ENCODE data around the gene MRGPRF.

MRGPRF gene

GRCh38 chr11:69053169-69053477 lies 40.1 kb upstream of the MRGPRF start:
- no peak for TF ChIP-seq GLIS1 (tag by site-specific recombination; IDR thresholded peaks at IDR 0.05)
- no peak for TF ChIP-seq ZNF791 (tag by site-specific recombination; IDR thresholded peaks at IDR 0.05)
- TF ChIP-seq SALL2 (tag by site-specific recombination; IDR thresholded peaks at IDR 0.05; ENCODE audit: borderline replicate concordance) = no peak
- no peak for TF ChIP-seq KLF8 (tag by site-specific recombination; IDR thresholded peaks at IDR 0.05)
- ChIA-PET CTCF (no interaction called here), POLR2A (no interaction called here)
- no peak overlapping the region for H3K4me3 ChIP-seq (ENCODE audit: low read depth, low read length)
- H3K36me3 ChIP-seq (ENCODE audit: control insufficient read depth in 2 of 2, insufficient read depth in 1 of 2, low read length in 2 of 2) = peaks cover 0 to 34% of the 10 kb centered on the region in 2 experiments; a peak in 1 of 3 replicates
- H3K4me1 ChIP-seq (ENCODE audit: control insufficient read depth, insufficient read depth, low read length) = no peaks in the 10 kb centered on the region
- no peak overlapping the region for H3K27ac ChIP-seq (ENCODE audit: extremely low read depth, low read depth, low read length)
- H3K9me3 ChIP-seq (ENCODE audit: control insufficient read depth, insufficient read depth, low read depth, low read length) = no peaks in the 10 kb centered on the region

- H3K27ac ChIP-seq (ENCODE audit: extremely low read depth, low read depth, low read length) = no peak overlapping the region
- no peak for TF ChIP-seq KLF9 (tag by site-specific recombination; IDR thresholded peaks at IDR 0.05; ENCODE audit: low read depth)
- no peak for TF ChIP-seq PRDM1 (tag by site-specific recombination; IDR thresholded peaks at IDR 0.05)
- TF ChIP-seq PRDM10 (tag by site-specific recombination; IDR thresholded peaks at IDR 0.05) = no peak
- TF ChIP-seq ZBTB48 (tag by site-specific recombination; IDR thresholded peaks at IDR 0.05) = no peak
- TF ChIP-seq TRIM28 (IDR thresholded peaks at IDR 0.05; ENCODE audit: borderline replicate concordance, low read length) = no peak
- no peak for TF ChIP-seq ZNF211 (tag by site-specific recombination; IDR thresholded peaks at IDR 0.05; ENCODE audit: low read depth)
- TF ChIP-seq ZNF610 (tag by site-specific recombination; IDR thresholded peaks at IDR 0.05; ENCODE audit: borderline replicate concordance) = no peak
- TF ChIP-seq ZNF501 (tag by site-specific recombination; IDR thresholded peaks at IDR 0.05) = no peak
- TF ChIP-seq ZNF510 (tag by site-specific recombination; IDR thresholded peaks at IDR 0.05; ENCODE audit: insufficient replicate concordance) = no peak
- no peak for TF ChIP-seq REPIN1 (tag by site-specific recombination; IDR thresholded peaks at IDR 0.05; ENCODE audit: low read depth)
- TF ChIP-seq ZNF624 (tag by site-specific recombination; IDR thresholded peaks at IDR 0.05) = no peak
- TF ChIP-seq ZNF48 (tag by site-specific recombination; IDR thresholded peaks at IDR 0.05) = no peak
- no peaks in the 10 kb centered on the region for H3K4me1 ChIP-seq (ENCODE audit: control insufficient read depth, insufficient read depth, low read length)
- ChIA-PET CTCF (interaction anchor here (0.7 kb wide), 1 partner anchor 590 kb away, joined by 3 read pairs; no protein-coding TSS in a partner anchor), POLR2A (no interaction called here)
- no peaks in the 10 kb centered on the region for H3K9me3 ChIP-seq (ENCODE audit: control insufficient read depth, insufficient read depth, low read depth, low read length)
- peaks cover 0 to 33% of the 10 kb centered on the region in 2 experiments; a peak in 1 of 3 replicates for H3K36me3 ChIP-seq (ENCODE audit: control insufficient read depth in 2 of 2, insufficient read depth in 1 of 2, low read length in 2 of 2)
- no peak overlapping the region for H3K4me3 ChIP-seq (ENCODE audit: low read depth, low read length)
Measured at GRCh38 chr11:69052343-69053168, 39.5 kb upstream of the MRGPRF start.

- H3K27ac ChIP-seq (ENCODE audit: extremely low read depth, low read depth, low read length) = no peak overlapping the region
- H3K4me3 ChIP-seq (ENCODE audit: low read depth, low read length) = no peak overlapping the region
- ChIA-PET POLR2A (no interaction called here), CTCF (interaction anchor here (0.7 to 1.2 kb wide), 2 partner anchors 157 to 591 kb away, joined by 3 to 4 read pairs; no protein-coding TSS in a partner anchor)
- peaks cover 0 to 28% of the 10 kb centered on the region in 2 experiments; a peak in 1 of 3 replicates for H3K36me3 ChIP-seq (ENCODE audit: control insufficient read depth in 2 of 2, insufficient read depth in 1 of 2, low read length in 2 of 2)
- H3K9me3 ChIP-seq (ENCODE audit: control insufficient read depth, insufficient read depth, low read depth, low read length) = no peaks in the 10 kb centered on the region
- H3K4me1 ChIP-seq (ENCODE audit: control insufficient read depth, insufficient read depth, low read length) = no peaks in the 10 kb centered on the region
- TF ChIP-seq, protein P1, sequence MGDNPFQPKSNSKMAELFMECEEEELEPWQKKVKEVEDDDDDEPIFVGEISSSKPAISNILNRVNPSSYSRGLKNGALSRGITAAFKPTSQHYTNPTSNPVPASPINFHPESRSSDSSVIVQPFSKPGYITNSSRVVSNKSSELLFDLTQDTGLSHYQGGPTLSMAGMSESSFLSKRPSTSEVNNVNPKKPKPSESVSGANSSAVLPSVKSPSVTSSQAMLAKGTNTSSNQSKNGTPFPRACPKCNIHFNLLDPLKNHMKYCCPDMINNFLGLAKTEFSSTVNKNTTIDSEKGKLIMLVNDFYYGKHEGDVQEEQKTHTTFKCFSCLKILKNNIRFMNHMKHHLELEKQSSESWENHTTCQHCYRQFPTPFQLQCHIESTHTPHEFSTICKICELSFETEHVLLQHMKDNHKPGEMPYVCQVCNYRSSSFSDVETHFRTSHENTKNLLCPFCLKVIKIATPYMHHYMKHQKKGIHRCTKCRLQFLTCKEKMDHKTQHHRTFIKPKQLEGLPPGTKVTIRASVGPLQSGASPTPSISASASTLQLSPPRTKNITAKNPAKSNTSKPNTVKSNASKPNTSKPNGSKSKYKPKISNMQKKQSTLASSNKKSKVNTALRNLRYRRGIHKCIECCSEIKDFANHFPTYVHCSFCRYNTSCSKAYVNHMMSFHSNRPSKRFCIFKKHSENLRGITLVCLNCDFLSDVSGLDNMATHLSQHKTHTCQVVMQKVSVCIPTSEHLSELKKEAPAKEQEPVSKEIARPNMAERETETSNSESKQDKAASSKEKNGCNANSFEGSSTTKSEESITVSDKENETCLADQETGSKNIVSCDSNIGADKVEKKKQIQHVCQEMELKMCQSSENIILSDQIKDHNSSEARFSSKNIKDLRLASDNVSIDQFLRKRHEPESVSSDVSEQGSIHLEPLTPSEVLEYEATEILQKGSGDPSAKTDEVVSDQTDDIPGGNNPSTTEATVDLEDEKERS (tag by site-specific recombination; IDR thresholded peaks at IDR 0.05) = no peak
- TF ChIP-seq ZNF514 (tag by site-specific recombination; IDR thresholded peaks at IDR 0.05) (no peak), ZNF114 (tag by site-specific recombination; IDR thresholded peaks at IDR 0.05) (no peak), MZF1 (tag by site-specific recombination; IDR thresholded peaks at IDR 0.05; ENCODE audit: borderline replicate concordance) (no peak), ZNF391 (tag by site-specific recombination; IDR thresholded peaks at IDR 0.05; ENCODE audit: borderline replicate concordance, low read depth) (no peak), FEZF1 (tag by site-specific recombination; IDR thresholded peaks at IDR 0.05) (no peak), ZNF701 (tag by site-specific recombination; IDR thresholded peaks at IDR 0.05) (no peak), ZNF501 (tag by site-specific recombination; IDR thresholded peaks at IDR 0.05) (no peak)
Measured at GRCh38 chr11:69051381-69052342, 38.6 kb upstream of the MRGPRF start.
